Progenitor cell of endocrine pancreas (in vitro differentiated cells): ENCODE measurements around the gene TTC23. TPM values are rescaled to one million over a fixed set of nuclear protein-coding genes. Genes with fewer than 3 reads are reported as not detected.

Source experiments
- DNase-seq: peaks from one replicate; pipeline ENCODE4 v3.0.0; 2021; ENCODE audit warnings: low spot score; ENCODE audit not compliant: unreplicated experiment
- H3K27ac Mint-ChIP-seq: 2 replicates; pipeline ENCODE4 v1.8.0; 2021; ENCODE audit warnings: mild to moderate bottlenecking, moderate library complexity, mixed read lengths
- H3K27me3 Mint-ChIP-seq: 2 replicates; pipeline ENCODE4 v1.8.0; 2021; ENCODE audit warnings: mixed read lengths
- H3K36me3 Mint-ChIP-seq: 2 replicates; pipeline ENCODE4 v1.8.0; 2022; ENCODE audit warnings: mixed read lengths; ENCODE audit not compliant: insufficient read depth
- H3K4me1 Mint-ChIP-seq: 2 replicates; pipeline ENCODE4 v1.8.0; 2021; ENCODE audit warnings: low read depth, mixed read lengths
- H3K4me3 Mint-ChIP-seq: 2 replicates; pipeline ENCODE4 v1.8.0; 2021; ENCODE audit warnings: low read depth, mild to moderate bottlenecking, moderate library complexity, mixed read lengths
- H3K9me3 Mint-ChIP-seq: 2 replicates; pipeline ENCODE4 v1.8.0; 2021; ENCODE audit warnings: low read depth, mixed read lengths
- total RNA-seq: library from RNA; stranded (reverse); gene quantifications from 2 replicates; pipeline ENCODE4 v1.2.1, GENCODE V29; 2021
- TF ChIP-seq, protein P1 (sequence below): fragments of 200-600 bp; sonication (generic); IDR thresholded peaks from one replicate; pipeline ENCODE4 v1.5.0; 2021; ENCODE audit warnings: antibody characterized with exemption, mild to moderate bottlenecking; ENCODE audit not compliant: unreplicated experiment

The TTC23 gene
- total RNA-seq, 1 donor from 2014 or later, result 28.4 TPM

DNA sequence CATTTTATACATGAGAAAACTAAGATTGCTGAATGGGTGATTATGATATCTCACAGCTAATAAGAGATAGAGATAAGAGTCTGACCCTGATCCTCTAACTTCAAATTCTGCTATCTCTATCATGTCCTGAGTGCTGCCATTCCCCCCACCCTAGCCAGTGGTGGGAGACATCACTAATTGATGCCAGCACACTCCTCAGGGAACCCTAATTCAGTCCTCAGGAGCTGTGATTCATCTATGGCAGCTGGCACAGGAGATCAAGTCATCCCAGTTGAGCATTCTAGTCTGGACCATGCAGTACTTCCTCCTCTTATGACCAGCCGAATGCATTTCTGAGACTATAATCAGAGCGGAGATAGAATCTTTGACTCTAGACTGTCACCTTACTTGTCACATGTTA, 72.6 kb downstream of the TTC23 start:
- no peaks in the 10 kb centered on the region for H3K27me3 Mint-ChIP-seq
- H3K4me3 Mint-ChIP-seq, result no peak overlapping the region
- H3K9me3 Mint-ChIP-seq, result no peaks in the 10 kb centered on the region
- TF ChIP-seq, protein P1, sequence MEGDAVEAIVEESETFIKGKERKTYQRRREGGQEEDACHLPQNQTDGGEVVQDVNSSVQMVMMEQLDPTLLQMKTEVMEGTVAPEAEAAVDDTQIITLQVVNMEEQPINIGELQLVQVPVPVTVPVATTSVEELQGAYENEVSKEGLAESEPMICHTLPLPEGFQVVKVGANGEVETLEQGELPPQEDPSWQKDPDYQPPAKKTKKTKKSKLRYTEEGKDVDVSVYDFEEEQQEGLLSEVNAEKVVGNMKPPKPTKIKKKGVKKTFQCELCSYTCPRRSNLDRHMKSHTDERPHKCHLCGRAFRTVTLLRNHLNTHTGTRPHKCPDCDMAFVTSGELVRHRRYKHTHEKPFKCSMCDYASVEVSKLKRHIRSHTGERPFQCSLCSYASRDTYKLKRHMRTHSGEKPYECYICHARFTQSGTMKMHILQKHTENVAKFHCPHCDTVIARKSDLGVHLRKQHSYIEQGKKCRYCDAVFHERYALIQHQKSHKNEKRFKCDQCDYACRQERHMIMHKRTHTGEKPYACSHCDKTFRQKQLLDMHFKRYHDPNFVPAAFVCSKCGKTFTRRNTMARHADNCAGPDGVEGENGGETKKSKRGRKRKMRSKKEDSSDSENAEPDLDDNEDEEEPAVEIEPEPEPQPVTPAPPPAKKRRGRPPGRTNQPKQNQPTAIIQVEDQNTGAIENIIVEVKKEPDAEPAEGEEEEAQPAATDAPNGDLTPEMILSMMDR, result no peak
- no peak overlapping the region for H3K27ac Mint-ChIP-seq
- no peak for DNase-seq
- peaks cover 16% of the 10 kb centered on the region for H3K36me3 Mint-ChIP-seq
- no peaks in the 10 kb centered on the region for H3K4me1 Mint-ChIP-seq

DNA sequence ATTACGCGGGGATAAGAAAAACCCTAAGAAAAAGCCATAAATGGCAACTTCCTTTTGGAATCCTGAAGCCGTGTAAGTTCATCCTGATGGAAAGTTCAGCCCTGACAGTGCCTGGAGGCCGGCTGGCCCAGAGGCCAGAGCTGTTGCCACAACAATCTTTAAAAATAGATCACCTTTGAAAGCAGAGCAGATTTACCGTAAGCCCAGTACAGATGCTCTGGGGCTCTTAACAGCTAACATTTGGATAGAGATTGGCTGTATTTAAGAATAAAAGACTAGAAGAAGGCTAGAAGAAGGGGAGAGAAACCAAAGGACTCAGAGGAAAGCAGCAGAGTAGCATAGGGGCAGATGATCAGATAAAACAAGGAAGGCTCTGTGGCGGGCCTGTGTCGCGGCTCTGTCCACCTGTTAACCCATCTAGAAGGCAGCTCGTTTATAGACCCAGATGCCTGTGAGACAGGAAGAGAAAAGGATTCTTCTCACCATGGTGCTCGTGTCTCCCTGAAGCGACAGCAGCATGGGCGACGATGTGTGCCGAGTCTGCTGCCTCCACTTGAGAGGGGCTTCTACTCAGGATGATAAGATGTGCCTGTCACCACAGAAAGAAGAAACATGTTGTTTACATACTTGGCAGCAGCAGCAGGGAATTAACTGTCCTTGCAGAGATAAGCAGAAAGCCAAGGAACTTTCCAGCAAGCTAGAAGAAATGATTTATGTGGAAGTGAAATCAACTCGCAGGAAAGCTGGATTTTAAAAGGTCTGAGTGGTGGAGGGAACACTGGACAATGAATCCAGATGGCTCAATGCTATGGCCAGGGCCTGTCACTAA, 74.6 kb downstream of the TTC23 start:
- Mint-ChIP-seq H3K36me3 (peaks cover 18% of the 10 kb centered on the region), H3K9me3 (no peaks in the 10 kb centered on the region), H3K4me1 (no peaks in the 10 kb centered on the region), H3K27ac (peak overlapping the region; percentile 9), H3K4me3 (no peak overlapping the region), H3K27me3 (no peaks in the 10 kb centered on the region)
- TF ChIP-seq, protein P1, result no peak
- no peak for DNase-seq

DNA sequence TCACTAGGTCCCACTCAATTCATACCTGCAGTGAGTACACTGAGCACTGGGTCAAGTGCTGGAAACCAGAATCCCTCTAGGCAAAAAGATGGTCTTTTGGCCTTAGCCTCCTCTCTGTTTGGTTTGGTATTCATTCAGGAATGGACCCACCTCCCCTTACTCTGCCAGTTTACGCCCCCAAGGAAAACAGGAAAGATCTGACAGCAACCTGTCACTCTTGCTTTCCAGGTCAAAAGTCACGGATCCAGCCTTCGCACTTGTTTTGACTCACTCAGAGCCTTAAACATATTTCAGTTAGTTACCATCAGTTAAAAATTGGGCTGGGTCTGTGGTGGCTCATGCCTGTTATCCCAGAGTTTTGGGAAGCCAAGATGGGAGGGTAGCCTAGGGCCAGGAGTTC, 76.4 kb downstream of the TTC23 start:
- Mint-ChIP-seq H3K4me1 (no peaks in the 10 kb centered on the region), H3K4me3 (no peak overlapping the region), H3K27ac (no peak overlapping the region), H3K27me3 (no peaks in the 10 kb centered on the region), H3K9me3 (no peaks in the 10 kb centered on the region), H3K36me3 (peaks cover 14% of the 10 kb centered on the region)
- no peak for DNase-seq
- TF ChIP-seq, protein P1, result no peak

DNA sequence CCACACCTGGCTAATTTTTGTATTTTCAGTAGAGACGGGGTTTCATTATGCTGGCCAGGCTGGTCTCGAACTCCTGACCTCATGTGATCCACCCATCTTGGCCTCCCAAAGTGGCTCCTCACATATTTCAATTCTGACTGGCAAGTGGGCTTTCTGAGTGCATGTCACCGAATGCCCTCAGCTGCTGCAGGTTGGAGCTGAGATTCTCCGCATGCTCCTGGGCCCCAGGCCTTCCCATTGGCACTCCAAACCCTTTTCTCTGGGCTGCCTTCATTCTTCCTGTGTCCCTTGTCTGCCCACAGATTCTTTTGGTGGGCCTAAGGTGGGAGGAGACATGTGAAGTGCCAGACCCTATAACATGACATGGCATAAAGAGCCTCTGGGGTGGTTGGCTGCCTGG, 77.2 kb downstream of the TTC23 start:
- Mint-ChIP-seq H3K9me3 (no peaks in the 10 kb centered on the region), H3K27ac (no peak overlapping the region), H3K27me3 (no peaks in the 10 kb centered on the region), H3K36me3 (peaks cover 14% of the 10 kb centered on the region), H3K4me1 (no peaks in the 10 kb centered on the region), H3K4me3 (no peak overlapping the region)
- no peak for DNase-seq
- TF ChIP-seq, protein P1, result no peak

DNA sequence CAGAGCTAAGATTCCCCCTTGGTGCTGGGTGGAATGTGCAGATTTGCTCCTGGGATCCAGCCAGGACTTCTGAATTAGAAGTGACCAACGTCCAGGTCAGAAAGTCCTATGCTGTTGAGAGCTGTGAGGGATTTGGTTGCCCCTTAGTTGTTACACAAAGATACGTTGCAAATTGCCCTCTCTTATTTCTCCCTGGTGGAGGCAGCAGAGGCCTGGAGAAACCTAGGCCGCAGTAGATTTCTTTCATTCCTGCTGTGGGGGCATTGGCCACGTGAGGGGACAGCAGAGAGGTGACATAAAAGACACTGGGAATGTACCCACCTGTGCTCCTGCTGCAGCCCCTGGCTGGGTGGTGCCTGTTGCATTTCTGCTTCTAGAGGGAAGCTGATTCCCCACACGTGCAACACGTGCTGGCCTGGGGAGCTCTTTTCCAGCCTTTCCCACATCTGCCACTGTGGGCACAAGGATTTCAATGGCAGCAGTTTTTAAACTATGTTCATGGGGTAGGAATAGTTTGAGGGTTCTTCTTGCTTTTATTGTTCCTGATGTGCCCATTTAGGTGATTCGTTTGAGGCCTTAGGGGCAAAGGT, 78.8 kb downstream of the TTC23 start:
- Mint-ChIP-seq H3K36me3 (peaks cover 14% of the 10 kb centered on the region), H3K27me3 (no peaks in the 10 kb centered on the region), H3K27ac (no peak overlapping the region), H3K4me3 (no peak overlapping the region), H3K4me1 (no peaks in the 10 kb centered on the region), H3K9me3 (no peaks in the 10 kb centered on the region)
- DNase-seq, result no peak
- TF ChIP-seq, protein P1, result no peak
